GM19468 (cell line): ENCODE results near the gene ZNRF2.
"Not testable (repeated sequence)": the region's sequence is repeated elsewhere in the genome, so short reads cannot be mapped to it uniquely, and the experiment has no call there.

Experiments
- ATAC-seq: cut with Tn5 transposase; IDR thresholded peaks from one replicate; pipeline ENCODE4 v1.9.1; 2021; ENCODE audit warnings: mild to moderate bottlenecking, moderate library complexity, moderate number of reproducible peaks; ENCODE audit not compliant: unreplicated experiment; ENCODE audit errors: extremely low read depth

The ZNRF2 gene

DNA sequence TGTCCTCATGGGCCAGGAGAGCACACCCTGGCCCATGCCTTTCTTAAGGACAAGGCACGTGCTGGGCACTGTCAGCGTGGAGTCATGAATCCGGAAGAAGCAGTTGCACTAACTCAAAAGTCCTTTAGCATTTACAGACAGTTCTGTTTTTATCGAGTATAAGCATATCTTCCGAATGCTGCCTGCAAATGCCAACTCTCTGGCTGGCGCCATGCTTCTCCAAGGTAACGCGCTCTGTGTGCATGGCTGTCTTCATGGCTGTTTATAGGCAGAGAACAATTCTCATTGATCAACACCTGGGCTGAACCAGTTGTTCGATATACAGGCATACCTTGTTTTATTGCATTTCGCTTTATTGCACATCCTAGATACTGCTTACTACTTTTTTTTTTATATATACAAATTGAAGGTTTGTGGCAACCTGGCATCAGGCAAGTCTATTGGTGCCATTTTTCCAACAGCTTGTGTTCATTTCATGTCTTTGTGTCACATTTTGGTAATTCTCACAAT lies 28.0 kb upstream of the ZNRF2 start:
- no peak for ATAC-seq

DNA sequence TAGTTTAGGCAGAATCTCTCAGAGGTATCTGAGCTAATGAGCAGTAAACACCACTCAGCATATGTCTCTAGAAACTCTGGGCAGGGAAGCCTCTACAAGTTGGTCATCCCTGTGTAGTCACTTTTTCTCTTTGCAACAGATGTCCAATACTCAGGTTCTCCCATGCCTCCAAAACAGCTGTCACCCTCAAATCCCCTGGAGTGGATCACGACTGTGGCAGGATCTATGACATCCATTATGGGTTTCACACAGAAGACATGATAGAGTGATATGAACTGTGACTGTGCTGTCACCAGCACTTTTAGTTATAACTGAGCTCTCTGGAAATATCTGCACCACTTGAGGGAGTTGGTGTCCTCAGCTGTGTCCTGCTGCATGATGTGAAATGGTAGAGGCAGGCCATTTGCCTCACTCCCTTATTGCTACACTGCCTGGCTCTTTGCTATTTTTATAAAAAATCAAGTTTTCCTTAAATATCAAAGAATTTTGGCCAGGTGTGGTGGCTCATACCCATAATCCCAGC lies 24.1 kb upstream of the ZNRF2 start:
- no peak for ATAC-seq

DNA sequence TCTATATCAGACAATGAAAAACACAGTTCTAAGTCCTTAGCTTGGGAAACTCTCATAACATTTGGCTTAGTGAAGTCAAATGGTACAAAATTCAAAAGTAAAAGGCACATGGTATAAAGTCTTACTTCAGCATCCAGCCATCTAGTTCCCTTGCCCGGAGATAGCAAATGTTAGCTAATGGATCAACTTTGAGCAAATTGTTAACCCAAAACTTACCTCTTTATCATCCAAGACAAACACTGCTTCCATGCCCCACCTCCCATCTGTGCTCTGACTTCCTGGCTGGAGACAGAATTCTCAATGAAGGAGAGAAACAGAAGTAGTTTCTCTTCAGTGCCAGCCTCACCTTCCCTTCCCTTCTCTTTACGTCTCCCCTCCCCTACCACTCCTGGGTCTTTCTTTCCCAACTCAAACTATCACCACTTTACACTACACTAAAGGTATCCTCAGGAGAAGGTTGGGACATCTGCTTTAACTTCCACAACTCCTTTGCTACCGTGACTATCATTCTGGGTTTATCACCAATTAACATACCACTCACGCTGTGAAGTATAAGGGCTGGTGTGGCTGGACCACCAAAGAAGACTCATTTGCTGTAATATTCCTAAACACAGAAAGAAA lies 21.2 kb upstream of the ZNRF2 start:
- ATAC-seq, result no peak

DNA sequence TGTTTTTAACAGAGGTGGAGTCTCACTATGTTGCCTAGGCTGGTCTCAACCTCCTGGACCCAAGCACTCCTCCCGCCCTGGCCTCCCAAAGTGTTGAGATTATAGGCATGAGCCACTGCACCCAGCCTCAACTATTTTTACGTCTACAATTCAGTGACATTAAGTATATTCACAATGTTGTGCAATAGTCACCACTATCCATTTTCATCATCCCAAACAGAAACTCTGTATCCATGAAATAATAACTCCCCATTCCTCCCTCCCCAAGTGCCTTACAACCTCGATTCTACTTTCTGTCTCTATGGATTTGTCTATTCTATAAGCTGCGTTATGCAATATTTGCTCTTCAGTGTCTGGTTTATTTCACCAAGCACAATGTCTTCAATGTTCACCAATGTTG lies 20.3 kb upstream of the ZNRF2 start:
- ATAC-seq, result no peak

DNA sequence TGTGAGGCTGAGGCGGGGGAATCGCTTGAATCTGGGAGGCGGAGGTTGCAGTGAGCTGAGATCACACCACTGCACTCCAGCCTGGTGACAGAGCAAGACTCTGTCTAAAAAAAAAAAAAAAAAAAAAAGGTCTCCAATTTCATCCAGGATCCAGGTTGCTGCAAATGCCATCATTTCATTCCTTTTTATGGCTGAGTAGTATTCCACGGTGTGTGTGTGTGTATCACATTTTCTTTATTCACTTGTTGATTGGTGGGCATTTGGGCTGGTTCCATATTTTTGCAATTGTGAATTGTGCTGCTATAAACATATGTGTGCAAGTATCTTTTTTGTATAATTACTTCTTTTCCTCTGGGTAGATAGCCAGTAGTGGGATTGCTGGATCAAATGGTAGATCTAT lies 19.2 kb upstream of the ZNRF2 start:
- ATAC-seq, result not testable (repeated sequence)

DNA sequence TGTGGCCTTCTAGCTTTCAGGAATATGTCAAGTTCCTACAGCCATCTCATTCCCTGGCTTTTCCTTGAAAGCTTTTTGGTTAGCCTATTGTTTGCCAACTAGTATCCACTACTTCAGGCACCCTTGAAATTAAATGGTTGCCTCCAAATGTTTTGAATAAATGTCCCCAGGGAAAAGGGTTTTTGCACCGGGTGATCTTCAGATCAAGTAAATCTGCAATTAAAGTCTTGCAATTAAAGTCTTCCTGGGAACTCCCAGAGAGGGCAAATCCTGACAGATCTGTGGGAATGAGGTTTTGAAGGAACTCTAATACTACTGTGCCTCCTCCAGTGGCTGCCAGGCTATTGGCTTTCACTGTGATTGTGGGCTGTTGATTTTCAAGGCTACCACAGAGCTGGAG lies 17.7 kb upstream of the ZNRF2 start:
- no peak for ATAC-seq

DNA sequence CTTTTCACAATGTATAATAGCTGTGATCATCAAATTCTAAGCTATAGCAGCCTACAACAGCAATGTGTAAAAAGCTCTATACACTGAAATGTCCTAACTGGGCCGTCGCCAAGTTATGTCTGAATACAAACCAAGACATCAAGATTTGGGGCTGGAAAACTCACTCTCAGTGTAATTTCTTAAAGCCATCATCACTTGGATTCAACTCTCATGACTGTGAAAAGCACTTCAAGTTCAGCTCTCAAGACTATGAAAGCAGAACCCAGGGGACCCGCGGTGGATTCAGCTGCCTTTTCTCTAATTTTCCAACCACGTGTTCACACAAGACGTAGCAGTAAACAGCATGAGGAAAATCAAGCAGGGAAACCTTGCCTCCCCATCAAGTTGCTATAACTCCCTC lies 15.8 kb upstream of the ZNRF2 start:
- ATAC-seq, result no peak

DNA sequence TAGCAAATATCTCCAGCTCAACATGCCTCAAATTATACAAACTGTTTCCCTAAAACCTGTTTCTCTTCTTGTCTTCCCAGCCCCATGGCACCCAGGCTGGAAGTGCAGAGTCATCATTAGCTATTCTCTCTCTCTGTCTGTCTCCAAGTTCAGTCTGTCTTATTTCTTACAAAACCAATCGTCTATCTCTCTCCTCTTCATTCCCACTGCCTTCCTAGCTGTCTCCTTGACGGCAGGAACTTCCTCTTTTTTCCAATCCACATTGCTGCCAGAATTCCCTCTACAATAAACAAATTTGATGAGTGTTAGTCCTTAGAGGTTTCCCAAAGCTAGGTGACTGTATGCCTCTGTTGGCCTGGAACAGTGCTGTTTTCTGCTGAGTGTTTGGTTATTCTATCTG lies 14.9 kb upstream of the ZNRF2 start:
- no peak for ATAC-seq

DNA sequence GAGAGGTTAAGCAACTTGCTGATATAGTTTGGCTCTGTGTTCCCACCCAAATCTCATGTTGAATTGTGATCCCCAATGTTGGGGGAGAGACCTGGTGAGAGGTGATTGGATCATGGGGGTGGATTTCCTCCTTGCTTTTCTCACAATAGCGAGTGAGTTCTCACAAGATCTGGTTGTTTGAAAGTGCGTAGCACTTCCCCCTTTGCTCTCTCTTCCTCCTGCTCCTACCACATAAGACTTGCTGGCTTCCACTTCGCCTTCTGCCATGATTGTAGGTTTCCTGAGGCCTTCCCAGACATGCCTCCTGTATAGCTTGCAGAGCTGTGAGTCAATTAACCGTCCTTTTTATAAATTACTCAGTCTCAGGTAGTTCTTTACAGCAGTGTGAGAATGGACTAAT lies 13.5 kb upstream of the ZNRF2 start:
- ATAC-seq, result no peak

DNA sequence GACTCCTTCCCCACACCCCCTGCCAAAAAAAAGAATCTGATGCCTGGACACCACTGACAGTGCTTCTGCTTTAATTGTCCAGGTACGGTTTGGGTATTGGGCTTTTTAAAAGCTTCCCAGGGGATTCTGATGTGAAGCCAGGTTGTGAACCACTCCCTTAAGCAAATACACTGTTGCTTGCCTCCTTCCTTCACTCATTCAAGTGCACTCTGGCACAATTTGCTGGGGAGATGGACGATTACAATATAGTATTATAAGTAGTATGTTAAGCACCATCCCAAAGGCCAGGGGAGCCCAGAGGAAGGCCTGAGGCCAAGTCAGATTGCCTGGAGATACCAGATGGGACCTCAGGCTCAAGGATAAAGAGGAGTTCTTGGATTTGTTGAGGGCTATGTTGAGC lies 12.3 kb upstream of the ZNRF2 start:
- no peak for ATAC-seq

DNA sequence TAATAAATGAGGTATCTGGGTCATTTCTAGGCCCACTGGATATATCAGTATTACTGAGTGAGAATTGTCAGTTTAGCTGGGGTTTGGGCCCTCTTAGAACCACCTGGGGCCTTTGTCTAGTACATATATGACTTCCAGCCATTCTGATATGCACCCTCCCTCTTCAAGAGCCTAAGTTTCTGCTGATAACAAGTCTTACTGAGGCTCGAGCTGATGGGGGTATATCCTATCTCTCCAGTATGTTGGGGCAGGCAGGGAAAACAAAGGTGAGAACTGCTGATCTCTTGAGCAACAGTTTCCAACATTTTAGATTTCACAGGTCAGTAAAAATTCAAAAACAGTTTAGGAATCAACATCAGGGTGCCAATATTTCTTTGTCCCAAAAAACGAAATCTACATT lies 10.8 kb upstream of the ZNRF2 start:
- no peak for ATAC-seq

DNA sequence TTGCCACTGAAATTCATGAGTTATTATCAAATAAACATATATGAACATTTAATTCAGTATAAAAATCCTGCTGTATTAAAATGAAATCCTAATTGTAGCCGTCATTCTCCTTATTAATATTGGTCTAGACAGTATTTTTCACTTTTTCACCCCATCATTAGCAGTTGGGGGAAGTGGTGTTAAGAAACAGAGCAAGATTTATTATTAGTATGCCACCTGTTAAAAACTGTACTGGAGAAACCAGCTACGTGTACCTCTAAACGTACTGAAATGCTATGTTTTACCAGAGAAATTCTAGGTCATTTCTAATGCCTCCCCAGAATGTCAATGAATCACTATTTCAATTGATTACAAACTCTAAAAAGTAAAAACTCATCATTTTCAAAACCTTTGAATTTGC lies 9.8 kb upstream of the ZNRF2 start:
- no peak for ATAC-seq

DNA sequence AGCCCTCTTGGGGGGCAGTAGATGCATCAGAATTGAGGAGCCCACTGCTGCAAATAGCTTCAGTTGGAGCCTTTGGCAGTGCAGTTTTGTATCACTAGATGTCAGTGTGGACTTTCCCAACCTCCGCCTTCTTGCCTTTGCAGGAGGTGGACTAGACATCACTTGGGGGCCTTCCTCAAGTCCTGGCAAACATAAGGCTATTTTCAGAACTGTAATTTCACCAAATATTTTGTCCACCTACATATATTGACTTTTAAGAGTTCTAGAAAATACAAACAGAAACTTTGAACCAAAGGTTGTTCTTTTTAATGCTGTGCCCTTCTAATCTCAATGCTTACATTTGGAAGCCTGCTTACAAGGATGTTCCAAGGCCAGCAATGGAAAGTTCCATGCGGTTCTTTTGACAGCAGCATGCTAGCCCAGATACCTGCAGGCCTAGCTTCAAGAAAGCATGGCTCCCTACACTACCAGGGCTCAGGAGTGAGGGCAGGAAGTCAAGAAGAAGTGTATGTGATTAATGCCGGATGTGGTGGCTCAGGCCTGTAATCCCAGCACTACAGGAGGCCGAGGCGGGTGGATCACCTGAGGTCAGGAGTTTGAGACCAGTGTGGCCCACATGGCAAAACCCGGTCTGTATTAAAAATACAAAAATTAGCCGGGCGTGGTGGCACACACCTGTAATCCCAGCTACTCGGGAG lies 8.0 kb upstream of the ZNRF2 start:
- no peak for ATAC-seq

DNA sequence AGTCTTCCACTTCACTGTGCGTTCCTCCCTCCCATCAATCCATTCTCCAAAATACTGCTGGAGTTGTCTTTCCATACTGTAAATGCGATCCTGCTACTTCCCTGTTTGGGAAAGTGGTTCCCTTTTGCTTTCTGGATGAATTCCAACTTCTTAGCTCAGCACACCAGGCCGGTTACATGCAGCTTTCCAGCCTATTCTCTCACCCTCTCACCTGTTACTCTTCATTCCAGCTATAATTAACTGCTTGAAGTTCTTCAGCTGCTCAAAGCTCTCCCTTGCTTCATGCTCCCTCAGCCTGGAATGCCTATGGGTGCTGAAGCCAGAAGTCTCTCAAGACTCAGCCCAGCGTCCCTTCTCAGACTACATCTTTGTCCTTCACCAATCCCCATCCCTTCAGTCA lies 6.0 kb upstream of the ZNRF2 start:
- ATAC-seq, result no peak

DNA sequence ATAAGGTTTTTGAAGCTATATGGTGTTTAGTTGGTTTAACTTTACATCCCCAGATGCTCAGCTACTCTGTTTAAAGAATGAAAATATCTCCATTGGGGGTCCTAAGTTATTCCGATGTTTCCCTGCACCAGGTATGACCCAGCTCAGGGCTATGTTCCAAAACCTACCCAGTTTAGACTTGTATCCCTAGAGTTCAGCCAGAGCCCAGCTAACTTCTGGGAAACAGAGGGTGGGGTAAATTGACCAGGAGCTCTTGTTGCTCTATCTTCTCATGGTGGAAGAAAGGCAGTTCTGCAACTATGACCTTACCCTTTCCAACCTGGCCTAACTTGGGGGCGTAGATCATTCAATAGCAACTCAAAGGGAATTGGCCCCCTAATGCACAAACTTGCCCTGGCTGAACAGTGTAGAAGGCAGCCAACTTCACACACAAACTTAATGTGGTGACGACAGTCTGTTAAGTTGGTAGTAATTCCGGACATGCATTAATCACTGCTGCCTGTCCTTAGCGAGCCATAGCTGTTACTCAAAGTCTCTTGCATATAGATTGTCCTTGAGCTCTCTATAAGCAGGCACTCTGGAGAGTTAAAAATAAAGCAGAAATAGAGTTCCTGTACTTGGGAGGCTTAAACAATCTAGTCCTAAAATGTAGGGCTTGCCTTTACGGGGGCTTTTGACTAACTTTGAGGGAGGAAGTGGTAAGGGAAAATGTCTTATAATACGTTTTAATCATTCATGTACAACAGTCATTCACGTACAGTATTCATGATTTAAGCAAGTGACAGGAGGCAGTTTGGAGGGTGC lies 5.3 kb upstream of the ZNRF2 start:
- ATAC-seq, result no peak

DNA sequence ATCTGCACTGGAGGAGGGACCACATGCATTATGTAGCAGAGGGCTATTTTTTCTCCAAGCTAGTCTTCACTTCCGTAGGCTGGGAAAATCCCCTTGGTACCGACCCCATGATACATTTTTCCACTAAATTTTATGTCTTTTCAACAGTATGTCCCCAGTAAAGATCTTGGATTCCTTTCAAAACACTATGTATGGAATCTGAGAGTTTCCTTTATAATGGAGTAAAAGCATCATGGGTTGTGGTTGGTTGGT lies 4.8 kb upstream of the ZNRF2 start:
- ATAC-seq, result no peak

DNA sequence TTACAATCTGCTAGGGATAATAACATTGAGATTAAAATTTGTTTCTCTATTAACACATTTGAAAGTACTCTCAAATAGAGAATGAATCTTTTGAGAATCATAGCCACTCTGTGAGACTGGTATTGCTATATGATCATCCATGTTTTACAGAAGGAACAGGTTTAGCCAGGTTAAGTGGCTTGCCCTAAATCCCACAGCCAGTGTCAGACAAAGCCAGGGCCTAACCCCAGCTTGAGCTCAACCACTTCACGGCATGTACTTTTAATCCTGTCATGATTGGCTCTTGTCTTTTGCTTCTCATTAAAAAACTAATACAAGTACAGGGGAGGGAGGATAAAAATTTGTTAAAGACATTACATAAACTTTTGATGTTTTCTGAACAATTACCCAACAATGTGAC lies 3.8 kb upstream of the ZNRF2 start:
- no peak for ATAC-seq

DNA sequence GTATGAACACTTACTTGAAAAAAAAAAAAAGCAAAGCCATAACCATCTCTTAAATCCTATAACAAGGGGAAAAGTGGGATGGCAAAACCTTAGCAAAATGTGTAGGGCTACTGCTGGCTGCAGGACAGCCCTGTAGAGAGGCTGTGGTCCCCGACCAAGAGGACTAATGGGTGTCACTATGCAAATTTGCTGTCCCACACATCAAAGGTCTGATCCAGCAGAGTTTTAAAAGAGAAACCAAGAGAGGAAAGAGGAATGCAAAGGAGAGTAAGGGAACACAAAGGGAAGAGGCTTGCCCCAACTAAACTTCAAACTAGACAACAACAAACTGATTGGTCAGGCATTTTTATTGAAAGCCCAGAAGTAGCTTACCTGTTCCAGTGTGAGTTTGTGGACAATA lies 3.1 kb upstream of the ZNRF2 start:
- no peak for ATAC-seq

DNA sequence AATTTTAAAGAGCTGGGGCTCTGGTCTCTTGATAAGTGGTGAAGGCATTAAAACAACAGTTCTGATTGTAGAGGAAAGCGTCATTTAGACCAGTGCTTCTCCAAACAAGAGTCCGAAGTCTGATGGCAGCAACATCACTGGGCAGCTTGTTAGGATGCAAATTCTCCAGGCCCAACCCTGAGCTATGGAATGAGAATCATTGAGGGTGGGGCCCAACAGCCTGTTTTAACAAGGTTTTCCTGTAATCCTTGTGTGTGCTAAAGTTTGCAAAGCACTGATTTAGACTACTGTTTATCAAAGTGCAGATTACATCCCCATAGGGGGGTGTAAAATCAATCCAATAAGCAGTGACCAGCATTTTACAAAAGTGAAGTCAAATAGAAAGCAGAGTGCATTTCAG lies 2.6 kb upstream of the ZNRF2 start:
- no peak for ATAC-seq

DNA sequence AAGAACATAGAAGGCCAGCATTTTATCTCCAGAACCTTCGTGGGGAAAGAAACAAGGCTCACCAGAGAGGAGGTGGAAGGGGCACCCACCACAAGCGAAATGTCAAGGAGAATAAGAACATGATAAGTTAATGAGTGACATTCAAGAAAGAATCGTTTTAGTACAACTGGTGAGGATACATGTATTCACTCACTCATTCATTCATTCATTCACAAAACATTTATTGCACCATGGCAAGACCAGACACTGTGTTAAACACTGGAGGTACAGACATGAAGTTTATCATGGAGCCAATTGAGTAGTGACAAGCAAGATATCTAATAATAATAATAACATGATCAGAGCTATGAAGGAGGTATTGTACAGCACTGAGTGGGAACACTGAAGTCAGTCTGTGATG lies 1.7 kb upstream of the ZNRF2 start:
- no peak for ATAC-seq

DNA sequence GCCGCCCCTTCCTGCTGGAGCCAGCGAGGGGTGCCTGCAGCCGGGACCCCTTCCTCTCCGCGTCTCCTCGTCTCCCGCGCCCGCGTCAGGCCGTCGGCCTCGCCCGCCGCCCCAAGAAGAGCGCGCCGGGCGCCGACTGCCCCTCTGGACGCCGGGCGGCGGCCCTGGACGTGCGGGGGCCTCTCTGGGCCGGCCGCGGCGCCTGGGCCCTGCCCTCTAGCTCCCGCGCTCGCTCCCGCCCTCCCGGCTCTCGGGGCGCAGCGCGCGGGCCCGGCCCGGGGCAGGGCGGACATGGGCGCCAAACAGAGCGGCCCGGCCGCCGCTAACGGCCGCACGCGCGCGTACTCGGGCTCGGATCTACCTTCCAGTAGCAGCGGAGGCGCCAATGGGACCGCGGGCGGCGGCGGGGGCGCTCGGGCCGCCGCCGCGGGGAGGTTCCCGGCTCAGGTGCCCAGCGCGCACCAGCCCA lies 704 bp downstream of the ZNRF2 start:
- peak; percentile 2 for ATAC-seq
